Tibial nerve (tissue), 4 donors: ENCODE measurements around the gene TMEM59. TPM values are rescaled to one million over a fixed set of nuclear protein-coding genes. Genes with fewer than 3 reads are reported as not detected.
A peak's percentile ranks its signal among the peaks of the same experiment; 100 is the strongest.
"Not testable (repeated sequence)": the region's sequence is repeated elsewhere in the genome, so short reads cannot be mapped to it uniquely, and the experiment has no call there.

Experiments used
- DNase-seq, 2 donors: peaks; one replicate each; pipeline ENCODE4 v3.0.0-alpha.2; 2019; ENCODE audit warnings: low spot score in 2 of 2
- H3K27ac ChIP-seq, 4 donors: fragments of 200-600 bp; sonication (generic) in 3 of 4; one replicate each; pipeline ENCODE4 v1.5.1; 2017 to 2019; ENCODE audit warnings: mild to moderate bottlenecking in 1 of 4
- H3K27me3 ChIP-seq, 2 donors: fragments of 200-600 bp; sonication (generic) in 1 of 2; one replicate each; pipeline versions ENCODE4 v1.5.1 to v1.6.0; 2017 to 2019
- H3K36me3 ChIP-seq, 3 donors: fragments of 200-600 bp; sonication (generic); one replicate each; pipeline ENCODE4 v1.5.1; 2018 to 2019
- H3K4me1 ChIP-seq, 4 donors: fragments of 200-600 bp; sonication (generic) in 3 of 4; one replicate each; pipeline ENCODE4 v1.5.1; 2017 to 2019
- H3K4me3 ChIP-seq, 4 donors: fragments of 200-600 bp; sonication (generic) in 3 of 4; one replicate each; pipeline ENCODE4 v1.5.1; 2017 to 2019; ENCODE audit warnings: mild to moderate bottlenecking in 1 of 4, moderate library complexity in 1 of 4
- H3K9me3 ChIP-seq, 4 donors: fragments of 200-600 bp; sonication (generic) in 3 of 4; one replicate each; pipeline ENCODE4 v1.5.1; 2017 to 2019
- CTCF ChIP-seq, 5 experiments: fragments of 200-600 bp in 3 of 5; fragments of 450-650 bp in 2 of 5; sonication (generic) in 3 of 5; IDR thresholded peaks; one replicate each; pipeline ENCODE4 v1.5.1; 2016 to 2019; ENCODE audit warnings: antibody characterized with exemption in 5 of 5, mild to moderate bottlenecking in 3 of 5, moderate library complexity in 2 of 5
- EP300 ChIP-seq, 2 donors: sonication (generic); formaldehyde crosslinking; IDR thresholded peaks; one replicate each; pipeline ENCODE4 v1.6.1; 2017; ENCODE audit warnings: antibody characterized with exemption in 2 of 2, mild to moderate bottlenecking in 1 of 2
- POLR2A ChIP-seq, 2 donors: fragments of 450-650 bp; IDR thresholded peaks; one replicate each; pipeline ENCODE4 v1.6.1; 2017; ENCODE audit warnings: antibody characterized with exemption in 2 of 2, mild to moderate bottlenecking in 2 of 2, moderate library complexity in 2 of 2
- WGBS, 2 donors: methylation state at CpG; one replicate each; pipeline ENCODE4 v1.1.5; 2018; 5-methylcytosine and 5-hydroxymethylcytosine counted together
- total RNA-seq, 4 donors: library from RNA; depleted of rRNA; stranded (reverse); fragments of >200 nt; gene quantifications; one replicate each; pipeline ENCODE4 v1.1.0, GENCODE V29; 2016

TMEM59 gene
- total RNA-seq, 4 donors from 2014 or later, result 145 to 304 (median 189) TPM

GRCh38 chr1:54045496-54045895 is 7.5 kb downstream of the TMEM59 start:
- peaks cover 0 to 39% (median 7%) of the 10 kb centered on the region in 3 donors for H3K36me3 ChIP-seq
- TF ChIP-seq EP300 (IDR thresholded peaks at IDR 0.05) (no peak), CTCF (IDR thresholded peaks at IDR 0.05) (no peak), POLR2A (IDR thresholded peaks at IDR 0.05) (no peak)
- DNase-seq, result no peak
- H3K27me3 ChIP-seq, result no peaks in the 10 kb centered on the region
- H3K4me1 ChIP-seq, result peaks cover 0 to 59% (median 13%) of the 10 kb centered on the region in 4 donors
- peak overlapping the region in 1 of 4 donors; percentile 22 for H3K27ac ChIP-seq
- H3K9me3 ChIP-seq, result no peaks in the 10 kb centered on the region
- 32 to 49% methylated on average over 2 of the region's 2 CpGs for WGBS, 2 donors
- H3K4me3 ChIP-seq, result no peak overlapping the region

- no peaks in the 10 kb centered on the region for H3K27me3 ChIP-seq
- no peak for DNase-seq
- H3K36me3 ChIP-seq, result peaks cover 7 to 68% (median 11%) of the 10 kb centered on the region in 3 donors
- no peak for TF ChIP-seq CTCF (IDR thresholded peaks at IDR 0.05)
- TF ChIP-seq EP300 (IDR thresholded peaks at IDR 0.05), result no peak
- no peak for TF ChIP-seq POLR2A (IDR thresholded peaks at IDR 0.05)
- 7 to 8% methylated on average over 1 of the region's 1 CpG for WGBS, 2 donors
- H3K4me1 ChIP-seq, result peaks cover 0 to 25% (median 0%) of the 10 kb centered on the region in 4 donors
- no peak overlapping the region for H3K4me3 ChIP-seq
- no peak overlapping the region for H3K27ac ChIP-seq
- H3K9me3 ChIP-seq, result no peaks in the 10 kb centered on the region
These were observed 11.2 kb downstream of the TMEM59 start for GRCh38 chr1:54041806-54042205.

GRCh38 chr1:54037476-54037875 is 15.5 kb downstream of the TMEM59 start:
- Histone ChIP-seq H3K9me3 (no peaks in the 10 kb centered on the region), H3K27me3 (no peaks in the 10 kb centered on the region), H3K36me3 (peaks cover 11 to 96% (median 12%) of the 10 kb centered on the region in 3 donors), H3K4me1 (peaks cover 0 to 4% (median 0%) of the 10 kb centered on the region in 4 donors), H3K27ac (no peak overlapping the region), H3K4me3 (no peak overlapping the region)
- TF ChIP-seq CTCF (IDR thresholded peaks at IDR 0.05) (no peak), EP300 (IDR thresholded peaks at IDR 0.05) (no peak), POLR2A (IDR thresholded peaks at IDR 0.05) (no peak)
- DNase-seq, result no peak

- H3K4me3 ChIP-seq, result no peak overlapping the region
- no peak for TF ChIP-seq POLR2A (IDR thresholded peaks at IDR 0.05)
- TF ChIP-seq EP300 (IDR thresholded peaks at IDR 0.05), result no peak
- no peak for TF ChIP-seq CTCF (IDR thresholded peaks at IDR 0.05)
- no peaks in the 10 kb centered on the region for H3K9me3 ChIP-seq
- 61 to 65% methylated on average over 3 of the region's 3 CpGs for WGBS, 2 donors
- no peak overlapping the region for H3K27ac ChIP-seq
- DNase-seq, result no peak
- no peaks in the 10 kb centered on the region for H3K27me3 ChIP-seq
- peaks cover 0 to 47% (median 4%) of the 10 kb centered on the region in 3 donors for H3K36me3 ChIP-seq
- H3K4me1 ChIP-seq, result peaks cover 0 to 13% (median 3%) of the 10 kb centered on the region in 4 donors
These were observed 24.4 kb downstream of the TMEM59 start for GRCh38 chr1:54028306-54029251.

GRCh38 chr1:54027848-54028247 is 25.2 kb downstream of the TMEM59 start:
- WGBS, 2 donors, result 92 to 96% methylated on average over 5 of the region's 5 CpGs
- TF ChIP-seq CTCF (IDR thresholded peaks at IDR 0.05) (no peak), POLR2A (IDR thresholded peaks at IDR 0.05) (no peak), EP300 (IDR thresholded peaks at IDR 0.05) (no peak)
- H3K4me3 ChIP-seq, result no peak overlapping the region
- H3K27me3 ChIP-seq, result no peaks in the 10 kb centered on the region
- H3K27ac ChIP-seq, result no peak overlapping the region
- no peaks in the 10 kb centered on the region for H3K9me3 ChIP-seq
- peaks cover 0 to 39% (median 4%) of the 10 kb centered on the region in 3 donors for H3K36me3 ChIP-seq
- H3K4me1 ChIP-seq, result peaks cover 0 to 13% (median 3%) of the 10 kb centered on the region in 4 donors
- no peak for DNase-seq

- WGBS, 2 donors, result 75 to 100% methylated on average over 1 of the region's 1 CpG
- H3K9me3 ChIP-seq, DNase-seq, H3K4me3 ChIP-seq, H3K27me3 ChIP-seq, H3K27ac ChIP-seq, H3K36me3 ChIP-seq: not testable (repeated sequence)
- H3K4me1 ChIP-seq, result peaks cover 0 to 13% (median 3%) of the 10 kb centered on the region in 4 donors
These were observed 28.2 kb downstream of the TMEM59 start for GRCh38 chr1:54024811-54025210.
